ENCODE measurements around the gene ATP8A2. TPM values are rescaled to one million over a fixed set of nuclear protein-coding genes. Genes with fewer than 3 reads are reported as not detected.

ATP8A2 gene
- total and polyA plus RNA-seq, 4 donors: 0.31 to 2.7 (median 1.1) TPM

GRCh38 chr13:25739376-25739775, 367.6 kb downstream of the ATP8A2 start:
- Histone ChIP-seq H3K9me3 (ENCODE audit: control insufficient read depth in 4 of 4, insufficient read depth in 3 of 4, low read length in 3 of 4) (no peaks in the 10 kb centered on the region), H3K36me3 (ENCODE audit: control insufficient read depth in 4 of 4, insufficient read depth in 4 of 4, low read length in 4 of 4) (no peaks in the 10 kb centered on the region), H3K4me3 (no peak overlapping the region), H3K27me3 (ENCODE audit: control insufficient read depth in 3 of 3, insufficient read depth in 3 of 3, low read length in 2 of 3) (no peaks in the 10 kb centered on the region), H3K27ac (ENCODE audit: low read depth in 1 of 2, low read length in 1 of 2) (no peak overlapping the region), H3K9ac (ENCODE audit: insufficient read depth in 1 of 2, low read length in 2 of 2) (no peak overlapping the region), H3K4me1 (ENCODE audit: control insufficient read depth in 5 of 5, insufficient read depth in 5 of 5, low read length in 5 of 5) (peaks cover 0 to 44% (median 12%) of the 10 kb centered on the region in 5 donors)
- TF ChIP-seq, protein P1, sequence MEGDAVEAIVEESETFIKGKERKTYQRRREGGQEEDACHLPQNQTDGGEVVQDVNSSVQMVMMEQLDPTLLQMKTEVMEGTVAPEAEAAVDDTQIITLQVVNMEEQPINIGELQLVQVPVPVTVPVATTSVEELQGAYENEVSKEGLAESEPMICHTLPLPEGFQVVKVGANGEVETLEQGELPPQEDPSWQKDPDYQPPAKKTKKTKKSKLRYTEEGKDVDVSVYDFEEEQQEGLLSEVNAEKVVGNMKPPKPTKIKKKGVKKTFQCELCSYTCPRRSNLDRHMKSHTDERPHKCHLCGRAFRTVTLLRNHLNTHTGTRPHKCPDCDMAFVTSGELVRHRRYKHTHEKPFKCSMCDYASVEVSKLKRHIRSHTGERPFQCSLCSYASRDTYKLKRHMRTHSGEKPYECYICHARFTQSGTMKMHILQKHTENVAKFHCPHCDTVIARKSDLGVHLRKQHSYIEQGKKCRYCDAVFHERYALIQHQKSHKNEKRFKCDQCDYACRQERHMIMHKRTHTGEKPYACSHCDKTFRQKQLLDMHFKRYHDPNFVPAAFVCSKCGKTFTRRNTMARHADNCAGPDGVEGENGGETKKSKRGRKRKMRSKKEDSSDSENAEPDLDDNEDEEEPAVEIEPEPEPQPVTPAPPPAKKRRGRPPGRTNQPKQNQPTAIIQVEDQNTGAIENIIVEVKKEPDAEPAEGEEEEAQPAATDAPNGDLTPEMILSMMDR (IDR thresholded peaks at IDR 0.05; ENCODE audit: control extremely low read depth, extremely low read depth): no peak
- WGBS, 2 donors: 72 to 75% methylated on average over 1 of the region's 1 CpG
- ATAC-seq (ENCODE audit: insufficient read depth, low FRiP score) (no peak), DNase-seq (peak in 1 of 3 donors; percentile 68)

DNA sequence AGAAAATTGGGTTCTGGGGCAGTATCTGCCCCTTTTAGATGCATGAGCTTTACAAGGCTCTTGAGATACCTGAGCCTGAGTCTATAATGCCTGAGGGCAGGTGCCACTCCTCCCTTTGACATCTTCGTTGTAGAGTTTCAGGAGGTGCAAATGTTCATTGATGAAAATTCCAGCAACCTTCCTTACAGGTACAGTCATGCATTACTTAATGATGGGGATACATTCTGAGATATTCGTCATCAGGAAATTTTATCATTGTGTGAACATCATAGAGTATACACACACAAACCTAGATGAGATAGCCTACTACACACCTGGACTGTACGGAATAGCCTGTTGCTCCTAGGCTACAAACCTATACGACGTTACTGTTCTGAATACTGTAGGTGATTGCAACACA, 370.0 kb downstream of the ATP8A2 start:
- H3K27ac ChIP-seq (ENCODE audit: low read depth in 1 of 2, low read length in 1 of 2): no peak overlapping the region
- 91 to 93% methylated on average over 5 of the region's 5 CpGs for WGBS, 2 donors
- no peak overlapping the region for H3K9ac ChIP-seq (ENCODE audit: insufficient read depth in 1 of 2, low read length in 2 of 2)
- H3K4me1 ChIP-seq (ENCODE audit: control insufficient read depth in 5 of 5, insufficient read depth in 5 of 5, low read length in 5 of 5): peaks cover 0 to 63% (median 15%) of the 10 kb centered on the region in 5 donors
- H3K27me3 ChIP-seq (ENCODE audit: control insufficient read depth in 3 of 3, insufficient read depth in 3 of 3, low read length in 2 of 3): no peaks in the 10 kb centered on the region
- TF ChIP-seq, protein P1 (IDR thresholded peaks at IDR 0.05; ENCODE audit: control extremely low read depth, extremely low read depth): no peak
- DNase-seq: no peak
- no peak for ATAC-seq (ENCODE audit: insufficient read depth, low FRiP score)
- no peak overlapping the region for H3K4me3 ChIP-seq
- H3K9me3 ChIP-seq (ENCODE audit: control insufficient read depth in 4 of 4, insufficient read depth in 3 of 4, low read length in 3 of 4): no peaks in the 10 kb centered on the region
- H3K36me3 ChIP-seq (ENCODE audit: control insufficient read depth in 4 of 4, insufficient read depth in 4 of 4, low read length in 4 of 4): no peaks in the 10 kb centered on the region

GRCh38 chr13:25742220-25742619, 370.4 kb downstream of the ATP8A2 start:
- 93 to 97% methylated on average over 2 of the region's 2 CpGs for WGBS, 2 donors
- Histone ChIP-seq H3K4me1 (ENCODE audit: control insufficient read depth in 5 of 5, insufficient read depth in 5 of 5, low read length in 5 of 5) (peaks cover 0 to 67% (median 17%) of the 10 kb centered on the region in 5 donors), H3K9me3 (ENCODE audit: control insufficient read depth in 4 of 4, insufficient read depth in 3 of 4, low read length in 3 of 4) (no peaks in the 10 kb centered on the region), H3K36me3 (ENCODE audit: control insufficient read depth in 4 of 4, insufficient read depth in 4 of 4, low read length in 4 of 4) (no peaks in the 10 kb centered on the region), H3K27ac (ENCODE audit: low read depth in 1 of 2, low read length in 1 of 2) (no peak overlapping the region), H3K9ac (ENCODE audit: insufficient read depth in 1 of 2, low read length in 2 of 2) (no peak overlapping the region), H3K27me3 (ENCODE audit: control insufficient read depth in 3 of 3, insufficient read depth in 3 of 3, low read length in 2 of 3) (no peaks in the 10 kb centered on the region), H3K4me3 (no peak overlapping the region)
- ATAC-seq (ENCODE audit: insufficient read depth, low FRiP score) (no peak), DNase-seq (no peak)
- TF ChIP-seq, protein P1 (IDR thresholded peaks at IDR 0.05; ENCODE audit: control extremely low read depth, extremely low read depth): no peak

GRCh38 chr13:25743421-25743820, 371.6 kb downstream of the ATP8A2 start:
- Histone ChIP-seq H3K9ac (ENCODE audit: insufficient read depth in 1 of 2, low read length in 2 of 2) (no peak overlapping the region), H3K36me3 (ENCODE audit: control insufficient read depth in 4 of 4, insufficient read depth in 4 of 4, low read length in 4 of 4) (no peaks in the 10 kb centered on the region), H3K27me3 (ENCODE audit: control insufficient read depth in 3 of 3, insufficient read depth in 3 of 3, low read length in 2 of 3) (no peaks in the 10 kb centered on the region), H3K4me3 (no peak overlapping the region), H3K27ac (ENCODE audit: low read depth in 1 of 2, low read length in 1 of 2) (no peak overlapping the region), H3K9me3 (ENCODE audit: control insufficient read depth in 4 of 4, insufficient read depth in 3 of 4, low read length in 3 of 4) (no peaks in the 10 kb centered on the region), H3K4me1 (ENCODE audit: control insufficient read depth in 5 of 5, insufficient read depth in 5 of 5, low read length in 5 of 5) (peaks cover 0 to 67% (median 15%) of the 10 kb centered on the region in 5 donors)
- ATAC-seq (ENCODE audit: insufficient read depth, low FRiP score) (no peak), DNase-seq (no peak)
- WGBS, 2 donors: 80 to 85% methylated on average over 4 of the region's 4 CpGs
- TF ChIP-seq, protein P1 (IDR thresholded peaks at IDR 0.05; ENCODE audit: control extremely low read depth, extremely low read depth): no peak
